IPS-18a (cell line): Measurements from ENCODE around the gene CCDC86.

Experiments
- H3K27ac ChIP-seq: one replicate; pipeline ENCODE4 v1.5.1; 2013; ENCODE audit warnings: low read length
- H3K27me3 ChIP-seq: one replicate; pipeline ENCODE4 v1.6.1; 2013; ENCODE audit warnings: mild to moderate bottlenecking, low read length; ENCODE audit not compliant: control insufficient read depth, insufficient read depth
- H3K36me3 ChIP-seq: one replicate; pipeline ENCODE4 v1.6.1; 2013; ENCODE audit warnings: low read depth, low read length; ENCODE audit not compliant: control insufficient read depth
- H3K4me1 ChIP-seq: one replicate; pipeline ENCODE4 v1.6.1; 2013; ENCODE audit warnings: low read depth, low read length; ENCODE audit not compliant: control insufficient read depth
- H3K4me3 ChIP-seq: one replicate; pipeline ENCODE4 v1.5.1; 2013; ENCODE audit warnings: low read length
- H3K9ac ChIP-seq: one replicate; pipeline ENCODE4 v1.6.1; 2013; ENCODE audit warnings: mild to moderate bottlenecking, low read length, moderate library complexity
- H3K9me3 ChIP-seq: one replicate; pipeline ENCODE4 v1.6.1; 2013; ENCODE audit warnings: low read depth, low read length; ENCODE audit not compliant: control insufficient read depth

The CCDC86 gene

DNA sequence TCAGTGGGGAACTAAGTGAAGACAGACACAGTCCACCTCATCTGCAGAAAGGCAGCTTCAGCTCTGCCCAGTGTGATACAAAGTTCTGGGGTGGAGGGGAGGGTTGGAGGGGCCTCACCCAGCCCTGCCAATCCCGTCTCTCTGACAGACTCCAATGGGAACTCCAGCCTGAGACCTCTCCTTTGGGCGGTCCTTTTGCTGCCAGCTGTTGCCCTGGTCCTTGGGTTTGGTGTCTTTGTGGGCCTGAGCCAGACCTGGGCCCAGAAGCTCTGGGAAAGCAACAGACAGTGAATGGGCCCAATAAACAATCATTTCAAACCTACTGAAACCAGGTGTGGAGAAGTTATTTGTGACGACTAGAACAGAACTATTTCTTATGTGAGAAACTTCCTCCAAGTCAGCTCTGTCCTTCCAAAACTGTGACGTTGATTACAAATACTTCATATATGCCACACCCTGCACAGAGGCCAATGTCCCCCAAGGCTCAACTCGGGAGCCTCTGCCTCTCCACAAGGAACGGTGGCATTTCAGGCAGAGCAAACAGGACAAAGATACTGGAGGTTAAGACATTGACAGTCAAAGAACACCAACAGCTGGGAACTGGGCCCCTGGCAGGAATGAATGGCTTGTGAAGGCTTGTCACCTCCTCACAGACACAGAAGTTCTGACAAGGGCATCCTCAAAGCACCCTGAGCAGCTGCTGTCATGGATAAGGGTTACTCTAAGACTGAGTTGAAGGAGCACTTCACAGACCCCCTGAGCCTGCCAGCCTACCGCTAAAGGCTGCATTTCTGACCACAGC is 33.7 kb downstream of the CCDC86 start:
- Histone ChIP-seq H3K9ac (no peak overlapping the region), H3K36me3 (peaks cover 4% of the 10 kb centered on the region), H3K4me1 (no peaks in the 10 kb centered on the region), H3K9me3 (no peaks in the 10 kb centered on the region), H3K27me3 (no peaks in the 10 kb centered on the region), H3K27ac (no peak overlapping the region), H3K4me3 (no peak overlapping the region)

DNA sequence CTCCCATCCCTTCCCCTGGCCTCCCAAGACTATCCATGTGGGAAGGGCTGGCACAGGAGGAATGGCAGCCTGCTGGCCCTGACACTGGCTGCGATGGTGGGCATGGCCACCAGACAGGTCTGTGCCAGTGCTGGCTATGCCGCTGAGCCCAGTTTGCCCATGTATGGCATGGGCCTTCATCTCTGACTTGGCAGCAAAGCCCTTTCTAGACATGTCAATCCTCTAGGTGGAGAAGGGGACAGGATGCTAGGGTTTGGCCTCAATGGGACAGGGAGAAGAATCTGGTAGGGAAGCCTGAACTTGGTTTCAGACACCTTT is 34.2 kb downstream of the CCDC86 start:
- H3K4me3 ChIP-seq, result no peak overlapping the region
- no peak overlapping the region for H3K27ac ChIP-seq
- no peaks in the 10 kb centered on the region for H3K4me1 ChIP-seq
- no peaks in the 10 kb centered on the region for H3K27me3 ChIP-seq
- peaks cover 4% of the 10 kb centered on the region for H3K36me3 ChIP-seq
- H3K9me3 ChIP-seq, result no peaks in the 10 kb centered on the region
- no peak overlapping the region for H3K9ac ChIP-seq

DNA sequence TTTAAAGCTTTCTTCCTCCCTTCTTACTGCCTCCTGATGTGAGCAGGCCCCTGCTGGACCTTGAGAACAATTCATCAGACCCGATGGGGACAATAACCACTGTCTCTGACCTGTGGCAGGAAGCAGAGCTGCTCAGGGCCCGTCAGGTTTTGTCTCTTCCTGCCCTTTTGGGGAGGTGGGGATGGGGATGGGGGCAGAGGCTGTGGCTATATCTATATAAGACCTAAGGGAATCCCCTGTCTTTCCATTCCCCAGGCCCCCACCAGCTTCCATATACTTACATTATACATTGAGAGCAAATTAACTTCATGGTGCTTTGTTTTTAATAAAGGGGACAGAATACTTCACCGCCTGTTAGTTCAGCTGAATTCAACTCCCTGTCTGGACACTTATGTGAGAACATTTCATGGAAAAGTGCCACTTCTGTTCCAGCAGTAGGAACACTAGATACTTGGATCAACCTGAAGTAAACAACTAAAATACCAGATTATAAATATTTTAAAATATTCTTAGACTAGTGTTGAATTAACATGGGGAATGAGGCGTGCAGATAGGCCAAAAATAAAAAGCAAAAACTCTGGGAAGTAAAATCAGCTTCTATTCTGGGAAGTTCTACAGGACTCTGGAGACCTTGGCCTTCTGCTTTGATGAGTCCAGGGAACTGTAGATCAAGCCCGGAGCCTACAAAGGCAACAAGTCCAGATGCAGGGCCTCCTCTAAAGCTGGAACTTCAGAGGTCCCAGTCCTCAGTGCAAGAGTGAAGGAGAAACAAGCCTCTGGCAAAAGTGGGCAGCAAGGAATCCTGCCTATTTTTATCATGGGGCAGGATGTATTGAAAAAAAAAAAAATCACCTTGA is 36.6 kb downstream of the CCDC86 start:
- H3K9ac ChIP-seq, result no peak overlapping the region
- H3K4me1 ChIP-seq, result no peaks in the 10 kb centered on the region
- no peak overlapping the region for H3K27ac ChIP-seq
- H3K9me3 ChIP-seq, result no peaks in the 10 kb centered on the region
- H3K4me3 ChIP-seq, result no peak overlapping the region
- H3K36me3 ChIP-seq, result peaks cover 4% of the 10 kb centered on the region
- no peaks in the 10 kb centered on the region for H3K27me3 ChIP-seq

DNA sequence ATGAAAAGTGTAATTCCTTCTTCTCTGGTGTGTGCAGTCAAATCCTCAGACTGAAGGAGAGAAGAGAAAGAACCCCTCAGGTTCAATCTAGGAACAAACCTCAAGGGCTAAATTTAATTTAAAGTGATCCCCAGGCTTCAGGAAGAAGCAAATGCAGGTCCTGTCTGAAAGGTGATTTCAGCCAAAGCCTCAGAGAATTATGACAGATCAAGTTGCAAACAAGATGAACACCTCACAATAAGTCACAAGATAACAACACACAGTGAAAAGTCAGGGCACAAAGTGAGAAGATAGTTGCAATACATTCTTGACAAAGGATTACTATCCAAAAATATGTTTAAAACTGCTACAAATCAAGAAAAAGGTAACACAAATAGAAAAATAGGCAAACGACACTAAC is 37.2 kb downstream of the CCDC86 start:
- H3K4me3 ChIP-seq, result no peak overlapping the region
- peaks cover 4% of the 10 kb centered on the region for H3K36me3 ChIP-seq
- H3K4me1 ChIP-seq, result no peaks in the 10 kb centered on the region
- H3K9me3 ChIP-seq, result no peaks in the 10 kb centered on the region
- H3K9ac ChIP-seq, result no peak overlapping the region
- H3K27ac ChIP-seq, result no peak overlapping the region
- no peaks in the 10 kb centered on the region for H3K27me3 ChIP-seq

DNA sequence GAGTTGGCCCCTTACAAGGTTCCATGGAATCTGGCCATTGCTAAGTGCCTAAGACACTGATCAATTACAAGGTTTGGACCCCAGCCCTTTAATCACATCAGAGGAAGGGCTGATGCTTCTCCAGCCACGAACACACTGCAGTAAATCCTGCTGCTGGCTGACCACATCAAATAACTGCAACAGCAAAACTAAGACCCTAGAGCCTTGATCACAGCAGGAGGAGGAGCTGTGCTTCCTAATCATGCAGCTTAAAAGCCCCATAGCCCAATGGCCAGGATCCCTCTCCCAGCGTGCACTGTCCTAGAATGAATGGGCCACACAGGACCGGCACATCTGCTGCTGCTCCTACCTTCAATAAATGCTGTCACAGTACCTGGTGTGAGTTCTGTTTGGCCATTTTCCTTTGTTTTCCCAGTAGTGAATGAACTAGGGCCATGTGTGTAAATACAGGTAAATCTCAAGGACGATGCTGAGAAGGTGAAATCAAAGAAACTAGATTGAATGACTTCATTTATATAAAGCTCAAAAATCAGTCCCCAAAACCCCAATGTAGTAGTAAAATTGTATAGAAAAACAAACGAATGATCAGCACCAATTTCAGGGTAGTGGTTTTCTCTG is 38.2 kb downstream of the CCDC86 start:
- H3K9me3 ChIP-seq, result no peaks in the 10 kb centered on the region
- H3K27me3 ChIP-seq, result no peaks in the 10 kb centered on the region
- H3K27ac ChIP-seq, result no peak overlapping the region
- H3K36me3 ChIP-seq, result peaks cover 4% of the 10 kb centered on the region
- H3K4me1 ChIP-seq, result no peaks in the 10 kb centered on the region
- no peak overlapping the region for H3K4me3 ChIP-seq
- no peak overlapping the region for H3K9ac ChIP-seq

DNA sequence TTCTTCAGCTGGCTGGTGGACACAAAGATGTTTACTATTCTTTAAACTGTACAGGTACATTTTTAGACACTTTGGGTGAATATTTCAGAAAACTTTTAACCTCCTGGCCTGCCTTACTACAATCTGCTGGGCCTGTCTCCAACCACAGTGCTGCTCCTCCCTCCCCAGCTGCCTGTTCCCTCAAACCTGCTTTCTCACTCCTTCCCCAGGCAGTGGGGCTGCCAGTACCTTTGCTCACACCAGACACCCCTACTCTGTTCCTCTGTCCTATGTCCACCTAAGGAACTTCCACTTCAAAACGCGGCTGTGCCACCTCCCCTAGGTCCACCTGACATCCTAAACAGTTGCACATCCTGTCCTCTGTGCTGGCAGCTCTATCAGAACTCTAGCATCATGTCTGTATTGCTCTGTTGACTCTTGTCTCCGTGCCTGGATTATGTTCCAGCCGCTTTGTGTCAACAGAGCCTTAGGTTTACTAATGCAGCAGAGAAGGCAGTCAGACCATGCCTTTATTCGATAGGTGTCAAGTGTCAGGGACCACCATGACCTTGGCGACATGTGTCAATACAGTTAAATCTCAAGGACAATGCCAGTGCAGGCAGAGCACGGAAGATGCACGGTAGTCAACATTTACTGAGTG is 38.9 kb downstream of the CCDC86 start:
- H3K4me1 ChIP-seq, result no peaks in the 10 kb centered on the region
- no peaks in the 10 kb centered on the region for H3K27me3 ChIP-seq
- H3K27ac ChIP-seq, result no peak overlapping the region
- H3K4me3 ChIP-seq, result no peak overlapping the region
- no peak overlapping the region for H3K9ac ChIP-seq
- H3K9me3 ChIP-seq, result no peaks in the 10 kb centered on the region
- peaks cover 4% of the 10 kb centered on the region for H3K36me3 ChIP-seq

DNA sequence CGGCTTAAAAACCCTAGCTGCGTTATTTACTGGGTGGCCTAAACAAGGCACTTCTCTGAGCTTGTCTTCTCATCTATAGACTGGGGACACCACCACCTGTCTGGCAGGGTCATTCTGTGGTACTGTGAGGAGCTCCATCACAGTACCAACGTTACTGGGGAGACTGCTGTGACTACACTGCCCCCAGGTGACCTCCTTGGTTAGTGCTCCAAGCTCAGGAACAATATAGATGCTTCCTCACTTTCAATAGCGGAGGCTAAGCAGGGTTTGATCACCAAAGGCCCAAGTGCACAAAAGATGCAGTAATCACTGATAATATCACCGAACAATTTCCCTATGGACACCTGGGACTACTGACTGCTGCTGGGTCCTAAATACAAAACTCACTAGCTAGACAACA is 45.6 kb downstream of the CCDC86 start:
- H3K9ac ChIP-seq, result no peak overlapping the region
- no peaks in the 10 kb centered on the region for H3K27me3 ChIP-seq
- no peak overlapping the region for H3K4me3 ChIP-seq
- H3K9me3 ChIP-seq, result no peaks in the 10 kb centered on the region
- H3K36me3 ChIP-seq, result peaks cover 20% of the 10 kb centered on the region
- H3K27ac ChIP-seq, result no peak overlapping the region
- H3K4me1 ChIP-seq, result no peaks in the 10 kb centered on the region

DNA sequence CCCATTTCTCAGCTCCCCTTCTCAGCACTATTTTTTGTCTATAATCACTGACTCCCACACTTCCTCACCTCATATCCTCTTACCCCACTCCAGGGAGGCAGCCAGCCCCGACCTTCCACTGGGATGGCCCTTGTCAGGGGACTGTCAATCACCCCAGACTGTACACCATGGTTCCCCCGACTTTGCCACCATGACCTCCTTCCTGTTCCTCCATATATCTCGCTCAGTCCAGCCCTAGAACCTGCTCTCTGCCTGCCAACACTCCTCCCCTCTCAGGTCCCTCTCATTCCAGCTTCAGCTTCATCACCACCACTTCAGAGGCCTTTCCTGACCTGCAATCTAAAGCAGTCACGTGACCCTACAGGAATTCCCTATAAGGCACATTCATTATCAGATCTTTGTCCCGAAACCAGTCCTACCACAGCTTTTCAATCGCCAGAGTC is 48.0 kb downstream of the CCDC86 start:
- Histone ChIP-seq H3K4me1 (no peaks in the 10 kb centered on the region), H3K9ac (no peak overlapping the region), H3K27ac (no peak overlapping the region), H3K36me3 (peaks cover 41% of the 10 kb centered on the region), H3K4me3 (no peak overlapping the region), H3K27me3 (no peaks in the 10 kb centered on the region), H3K9me3 (no peaks in the 10 kb centered on the region)

DNA sequence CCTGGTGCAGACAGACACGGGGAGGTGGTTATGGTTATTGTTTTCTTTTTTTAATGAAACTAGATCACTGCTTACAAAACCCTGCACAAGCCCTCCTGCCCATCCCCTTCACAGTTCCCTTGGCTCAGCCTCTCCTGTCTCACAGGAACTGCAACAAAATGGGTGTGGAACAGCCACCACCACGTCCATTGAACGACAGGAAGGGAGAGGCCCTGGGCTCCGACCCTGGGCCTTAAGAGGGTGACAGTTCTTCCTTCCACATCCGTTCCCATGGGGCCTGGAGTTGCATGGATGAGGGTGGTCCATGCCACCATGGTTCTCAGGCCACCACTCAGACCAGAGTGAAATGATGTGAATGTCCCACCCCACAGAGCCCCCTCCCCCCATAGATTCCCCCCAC is 48.8 kb downstream of the CCDC86 start:
- Histone ChIP-seq H3K4me3 (no peak overlapping the region), H3K27ac (no peak overlapping the region), H3K9ac (no peak overlapping the region), H3K36me3 (peaks cover 49% of the 10 kb centered on the region), H3K4me1 (no peaks in the 10 kb centered on the region), H3K27me3 (no peaks in the 10 kb centered on the region), H3K9me3 (no peaks in the 10 kb centered on the region)

DNA sequence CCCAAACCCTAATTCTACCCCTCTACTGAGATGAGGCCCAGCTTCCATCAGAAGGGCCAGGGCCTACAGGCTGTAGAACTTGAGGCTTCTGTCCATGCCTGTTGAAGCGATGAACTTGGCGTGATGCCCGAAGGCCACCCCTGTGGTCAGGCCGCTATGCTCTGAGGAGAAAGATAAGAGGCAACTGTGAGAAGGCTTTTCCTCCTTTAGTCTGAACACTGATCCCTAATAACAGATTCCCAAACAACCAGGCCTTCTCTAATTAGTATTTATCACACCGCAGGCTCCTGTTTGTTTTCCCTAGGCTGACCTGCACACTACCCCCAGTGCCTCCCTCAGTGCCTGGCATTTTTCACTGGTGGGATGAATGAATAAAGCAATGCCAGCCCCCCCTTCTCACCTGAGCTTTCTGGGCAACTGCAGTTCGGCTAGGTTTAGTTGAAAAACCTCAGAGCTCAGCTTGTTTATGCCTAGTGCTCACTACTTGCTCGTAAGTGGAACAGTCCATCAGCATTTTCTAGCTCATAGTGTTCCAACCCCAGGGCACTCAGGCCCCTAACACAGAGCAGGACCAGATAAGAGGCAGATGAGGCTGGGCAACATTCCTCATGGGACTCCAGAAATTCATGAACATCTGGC is 49.3 kb downstream of the CCDC86 start:
- no peaks in the 10 kb centered on the region for H3K4me1 ChIP-seq
- no peak overlapping the region for H3K9ac ChIP-seq
- no peaks in the 10 kb centered on the region for H3K27me3 ChIP-seq
- H3K36me3 ChIP-seq, result peaks cover 54% of the 10 kb centered on the region
- H3K9me3 ChIP-seq, result no peaks in the 10 kb centered on the region
- no peak overlapping the region for H3K27ac ChIP-seq
- no peak overlapping the region for H3K4me3 ChIP-seq

DNA sequence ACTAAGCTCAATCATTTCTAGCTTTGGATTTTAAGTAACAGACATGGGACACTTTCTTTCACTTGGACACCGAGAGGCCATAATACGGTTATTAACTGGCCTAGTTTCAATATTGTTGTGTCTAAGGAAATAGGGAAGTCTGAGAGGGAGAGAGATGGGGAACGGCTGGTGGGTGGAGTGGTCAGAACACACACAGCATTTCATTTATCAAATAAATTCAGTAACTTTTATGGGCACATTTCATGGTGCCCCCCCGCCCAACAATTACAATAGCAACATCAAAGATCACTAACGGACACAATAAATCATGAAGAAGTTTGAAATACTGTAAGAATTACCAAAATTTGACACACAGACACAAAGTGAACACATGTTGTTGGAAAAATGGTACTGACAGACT is 53.8 kb downstream of the CCDC86 start:
- Histone ChIP-seq H3K27me3 (no peaks in the 10 kb centered on the region), H3K4me3 (no peak overlapping the region), H3K27ac (no peak overlapping the region), H3K36me3 (peaks cover 88% of the 10 kb centered on the region), H3K4me1 (no peaks in the 10 kb centered on the region), H3K9ac (no peak overlapping the region), H3K9me3 (no peaks in the 10 kb centered on the region)
